Bronchial epithelial cell (primary cell): ENCODE measurements around the gene HCFC2. TPM values are rescaled to one million over a fixed set of nuclear protein-coding genes. Genes with fewer than 3 reads are reported as not detected.

ENCODE experiments used
- DNase-seq: peaks from one replicate; pipeline ENCODE4 v3.0.0-alpha.2; 2010; ENCODE audit warnings: low read depth
- FAIRE-seq: peaks from 2 replicates; lab custom pipeline; 2011; peaks lifted over from hg19 to GRCh38; lab: Jason Lieb, UNC
- H3K27me3 ChIP-seq: 2 replicates; pipeline ENCODE4 v1.5.1; 2011; ENCODE audit warnings: low read length; ENCODE audit not compliant: control insufficient read depth, insufficient read depth
- H3K36me3 ChIP-seq: 2 replicates; pipeline ENCODE4 v1.5.1; 2011; ENCODE audit warnings: low read length; ENCODE audit not compliant: control insufficient read depth, insufficient read depth
- H3K4me3 ChIP-seq: 2 replicates; pipeline ENCODE4 v1.5.1; 2011; ENCODE audit warnings: mild to moderate bottlenecking, low read depth, low read length, control low read depth
- total RNA-seq: library from RNA; depleted of rRNA; stranded (reverse); fragments of >200 nt; gene quantifications from 2 replicates; pipeline ENCODE4 v1.2.1, GENCODE V29; 2014
- TF ChIP-seq, protein P1 (sequence below): IDR thresholded peaks from 2 replicates; pipeline ENCODE4 v1.5.1; 2011; ENCODE audit warnings: mild to moderate bottlenecking, moderate library complexity, low read length, control low read depth, inconsistent platforms; ENCODE audit not compliant: insufficient read depth, severe bottlenecking

The HCFC2 gene
- total RNA-seq, 1 donor from 2014 or later, result 7.6 TPM

- TF ChIP-seq, protein P1, sequence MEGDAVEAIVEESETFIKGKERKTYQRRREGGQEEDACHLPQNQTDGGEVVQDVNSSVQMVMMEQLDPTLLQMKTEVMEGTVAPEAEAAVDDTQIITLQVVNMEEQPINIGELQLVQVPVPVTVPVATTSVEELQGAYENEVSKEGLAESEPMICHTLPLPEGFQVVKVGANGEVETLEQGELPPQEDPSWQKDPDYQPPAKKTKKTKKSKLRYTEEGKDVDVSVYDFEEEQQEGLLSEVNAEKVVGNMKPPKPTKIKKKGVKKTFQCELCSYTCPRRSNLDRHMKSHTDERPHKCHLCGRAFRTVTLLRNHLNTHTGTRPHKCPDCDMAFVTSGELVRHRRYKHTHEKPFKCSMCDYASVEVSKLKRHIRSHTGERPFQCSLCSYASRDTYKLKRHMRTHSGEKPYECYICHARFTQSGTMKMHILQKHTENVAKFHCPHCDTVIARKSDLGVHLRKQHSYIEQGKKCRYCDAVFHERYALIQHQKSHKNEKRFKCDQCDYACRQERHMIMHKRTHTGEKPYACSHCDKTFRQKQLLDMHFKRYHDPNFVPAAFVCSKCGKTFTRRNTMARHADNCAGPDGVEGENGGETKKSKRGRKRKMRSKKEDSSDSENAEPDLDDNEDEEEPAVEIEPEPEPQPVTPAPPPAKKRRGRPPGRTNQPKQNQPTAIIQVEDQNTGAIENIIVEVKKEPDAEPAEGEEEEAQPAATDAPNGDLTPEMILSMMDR, result no peak
- Histone ChIP-seq H3K27me3 (no peaks in the 10 kb centered on the region), H3K36me3 (no peaks in the 10 kb centered on the region), H3K4me3 (no peak overlapping the region)
- FAIRE-seq (no peak), DNase-seq (no peak)
Measured at GRCh38 chr12:104054681-104055346, 9.5 kb upstream of the HCFC2 start.

GRCh38 chr12:104055686-104056388 is 8.5 kb upstream of the HCFC2 start:
- DNase-seq (no peak), FAIRE-seq (no peak)
- Histone ChIP-seq H3K4me3 (no peak overlapping the region), H3K36me3 (no peaks in the 10 kb centered on the region), H3K27me3 (no peaks in the 10 kb centered on the region)
- TF ChIP-seq, protein P1, result no peak

DNA sequence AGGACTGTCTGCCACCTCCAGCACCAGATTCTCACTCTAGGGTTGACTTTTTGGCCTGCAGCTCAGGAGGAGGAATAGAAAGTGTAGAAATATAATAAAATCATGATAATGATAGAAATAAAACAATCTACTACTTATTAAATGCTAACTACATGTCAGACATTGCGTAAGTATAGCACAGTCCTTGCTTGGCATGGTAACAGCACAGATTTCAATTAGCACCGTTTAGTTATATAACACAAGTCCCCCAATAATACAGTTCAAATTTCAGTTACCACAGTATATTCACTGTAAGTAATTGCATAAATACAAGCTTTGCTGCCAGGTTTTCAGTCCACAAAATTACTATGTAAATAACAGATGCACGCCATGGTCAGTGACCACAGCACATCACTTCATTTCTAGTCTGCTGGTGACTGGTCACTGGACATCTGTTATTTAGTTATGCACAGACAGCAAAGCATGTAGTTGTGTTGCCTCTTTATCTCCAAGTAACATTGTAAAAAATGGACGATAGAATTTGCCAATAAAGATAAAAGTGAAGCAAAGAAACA is 7.8 kb upstream of the HCFC2 start:
- Histone ChIP-seq H3K27me3 (no peaks in the 10 kb centered on the region), H3K36me3 (no peaks in the 10 kb centered on the region), H3K4me3 (no peak overlapping the region)
- TF ChIP-seq, protein P1, result no peak
- FAIRE-seq, result no peak
- no peak for DNase-seq

GRCh38 chr12:104057771-104058197 is 6.5 kb upstream of the HCFC2 start:
- Histone ChIP-seq H3K4me3 (no peak overlapping the region), H3K36me3 (no peaks in the 10 kb centered on the region), H3K27me3 (no peaks in the 10 kb centered on the region)
- TF ChIP-seq, protein P1, result peak; percentile 49
- DNase-seq (peak; percentile 30), FAIRE-seq (no peak)

DNA sequence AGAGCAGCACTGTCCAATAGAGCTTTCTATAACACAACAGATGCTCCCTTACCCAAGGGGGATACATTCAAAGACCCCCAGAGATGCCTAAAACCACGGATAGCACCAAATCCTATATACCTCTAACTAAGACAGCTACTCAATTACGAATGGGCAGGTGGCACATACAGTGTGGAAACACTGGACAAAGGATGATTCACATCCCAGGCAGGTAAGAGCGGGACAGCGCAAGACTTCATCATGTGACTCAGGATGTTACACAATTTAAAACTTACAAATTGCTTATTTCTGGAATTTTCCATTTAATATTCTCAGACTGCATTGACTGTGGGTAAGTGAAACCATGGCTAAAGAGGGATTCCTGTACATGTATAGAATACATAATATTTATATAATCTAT is 5.5 kb upstream of the HCFC2 start:
- FAIRE-seq, result peak; percentile 32
- TF ChIP-seq, protein P1, result no peak
- H3K4me3 ChIP-seq, result no peak overlapping the region
- no peaks in the 10 kb centered on the region for H3K27me3 ChIP-seq
- no peaks in the 10 kb centered on the region for H3K36me3 ChIP-seq
- DNase-seq, result peak; percentile 93
